NT2/D1 (cell line): Measurements from ENCODE around the gene FIG4.

Experiments used
- SUZ12 ChIP-seq: IDR thresholded peaks from 2 replicates; pipeline ENCODE4 v1.6.1; 2011; ENCODE audit not compliant: insufficient read length, insufficient read depth; ENCODE audit errors: extremely low read depth
- YY1 ChIP-seq: IDR thresholded peaks from 2 replicates; pipeline ENCODE4 v1.6.1; 2011; ENCODE audit not compliant: insufficient read length, insufficient read depth
- ZNF274 ChIP-seq: IDR thresholded peaks from 2 replicates; pipeline ENCODE4 v1.6.1; 2011; ENCODE audit warnings: mild to moderate bottlenecking, low read depth, low read length

GRCh38 chr6:109815054-109815453, 124.0 kb downstream of the FIG4 start:
- TF ChIP-seq ZNF274 (no peak), SUZ12 (no peak), YY1 (no peak)
